Activated B cell treated with CpG ODN at 0.5 μM for 24 hours (primary cell): ENCODE data around the gene FAM216B. TPM values are rescaled to one million over a fixed set of nuclear protein-coding genes. Genes with fewer than 3 reads are reported as not detected.
"Not testable (repeated sequence)": the region's sequence is repeated elsewhere in the genome, so short reads cannot be mapped to it uniquely, and the experiment has no call there.

Experiments used
- ATAC-seq: fragments of 200-7000 bp; cut with Tn5 transposase; one replicate; pipeline ENCODE4 v1.10.0; 2021; ENCODE audit warnings: low read depth, mild to moderate bottlenecking, moderate library complexity
- CTCF ChIA-PET: fragments of 350-600 bp; sonication (Branson Sonifier 250); formaldehyde crosslinking; loops from one replicate; lab custom pipeline; 2021; ENCODE audit warnings: antibody characterized with exemption; lab: Charles Lee
- POLR2A ChIA-PET: fragments of 350-600 bp; sonication (Branson Sonifier 250); formaldehyde crosslinking; loops from one replicate; lab custom pipeline; 2021; ENCODE audit warnings: antibody characterized with exemption; lab: Charles Lee
- DNase-seq: peaks from one replicate; pipeline ENCODE4 v3.0.0; 2022
- H3K27ac Mint-ChIP-seq: one replicate; pipeline ENCODE4 v1.8.0; 2020; ENCODE audit warnings: mixed read lengths
- H3K27me3 Mint-ChIP-seq: one replicate; pipeline ENCODE4 v1.8.0; 2021; ENCODE audit warnings: mixed read lengths
- H3K36me3 Mint-ChIP-seq: one replicate; pipeline ENCODE4 v1.8.0; 2021; ENCODE audit warnings: low read depth, mixed read lengths
- H3K4me1 Mint-ChIP-seq: one replicate; pipeline ENCODE4 v1.8.0; 2021; ENCODE audit warnings: mixed read lengths
- H3K4me3 Mint-ChIP-seq: one replicate; pipeline ENCODE4 v1.8.0; 2020; ENCODE audit warnings: mild to moderate bottlenecking, mixed read lengths
- H3K9me3 Mint-ChIP-seq: one replicate; pipeline ENCODE4 v1.8.0; 2020; ENCODE audit warnings: mixed read lengths
- CTCF ChIP-seq: fragments of 200-600 bp; IDR thresholded peaks from one replicate; pipeline ENCODE4 v1.8.0; 2022; ENCODE audit warnings: antibody characterized with exemption, mild to moderate bottlenecking
- intact Hi-C: fragments of 100-400 bp; cut with micrococcal nuclease; formaldehyde crosslinking; loops from one replicate; pipeline ENCODE4 v1.15.1; 2024
- total RNA-seq: library from RNA; stranded (reverse); gene quantifications from 2 replicates; pipeline ENCODE4 v1.2.3, GENCODE V29; 2022

FAM216B gene
- total RNA-seq, 1 donor from 2014 or later, result not detected

- Mint-ChIP-seq H3K27ac (no peak overlapping the region), H3K27me3 (no peaks in the 10 kb centered on the region), H3K9me3 (no peaks in the 10 kb centered on the region), H3K4me1 (no peaks in the 10 kb centered on the region), H3K4me3 (no peak overlapping the region), H3K36me3 (no peaks in the 10 kb centered on the region)
- intact Hi-C loops, result no loop called here
- ATAC-seq (no peak), DNase-seq (no peak)
- TF ChIP-seq CTCF, result no peak
- ChIA-PET POLR2A (no interaction called here), CTCF (interaction anchor here (0.6 kb wide), 1 partner anchor 1233 kb away, joined by 3 read pairs; no protein-coding TSS in a partner anchor)
These were observed 27.1 kb downstream of the FAM216B start for GRCh38 chr13:42808341-42808940.

- Mint-ChIP-seq H3K27ac (no peak overlapping the region), H3K9me3 (no peaks in the 10 kb centered on the region), H3K36me3 (no peaks in the 10 kb centered on the region), H3K4me3 (no peak overlapping the region), H3K27me3 (no peaks in the 10 kb centered on the region), H3K4me1 (no peaks in the 10 kb centered on the region)
- CTCF ChIA-PET, result no interaction called here
- POLR2A ChIA-PET, result no interaction called here
- no peak for ATAC-seq
- no peak for TF ChIP-seq CTCF
- intact Hi-C loops, result no loop called here
- DNase-seq, result no peak
These were observed 30.9 kb downstream of the FAM216B start for GRCh38 chr13:42812316-42812715.

- Mint-ChIP-seq H3K36me3 (no peaks in the 10 kb centered on the region), H3K4me3 (no peak overlapping the region), H3K27me3 (peaks cover 2% of the 10 kb centered on the region), H3K9me3 (peaks cover 6% of the 10 kb centered on the region), H3K4me1 (no peaks in the 10 kb centered on the region), H3K27ac (no peak overlapping the region)
- CTCF ChIA-PET, result no interaction called here
- no peak for ATAC-seq
- POLR2A ChIA-PET, result no interaction called here
- intact Hi-C loops, result no loop called here
- DNase-seq, result no peak
- no peak for TF ChIP-seq CTCF
These were observed 33.5 kb downstream of the FAM216B start for GRCh38 chr13:42814868-42815267.

- H3K4me3 Mint-ChIP-seq, result no peak overlapping the region
- no peaks in the 10 kb centered on the region for H3K4me1 Mint-ChIP-seq
- peaks cover 6% of the 10 kb centered on the region for H3K9me3 Mint-ChIP-seq
- no peaks in the 10 kb centered on the region for H3K36me3 Mint-ChIP-seq
- CTCF ChIA-PET, result no interaction called here
- intact Hi-C loops, result no loop called here
- TF ChIP-seq CTCF, result no peak
- no peak overlapping the region for H3K27ac Mint-ChIP-seq
- H3K27me3 Mint-ChIP-seq, result peaks cover 2% of the 10 kb centered on the region
- ATAC-seq (no peak), DNase-seq (no peak)
- POLR2A ChIA-PET, result no interaction called here
These were observed 34.3 kb downstream of the FAM216B start for GRCh38 chr13:42815681-42816080.

- peaks cover 2% of the 10 kb centered on the region for H3K27me3 Mint-ChIP-seq
- H3K36me3 Mint-ChIP-seq, result no peaks in the 10 kb centered on the region
- ATAC-seq, result no peak
These were observed 35.2 kb downstream of the FAM216B start for GRCh38 chr13:42816538-42816937.

GRCh38 chr13:42819687-42820086 lies 38.3 kb downstream of the FAM216B start:
- H3K27ac Mint-ChIP-seq, DNase-seq, H3K36me3 Mint-ChIP-seq, ATAC-seq, H3K9me3 Mint-ChIP-seq, intact Hi-C loops, H3K4me1 Mint-ChIP-seq, H3K27me3 Mint-ChIP-seq, H3K4me3 Mint-ChIP-seq, POLR2A ChIA-PET, CTCF ChIA-PET: not testable (repeated sequence)

More at GRCh38 chr13:42816538-42816937, 35.2 kb downstream of the FAM216B start:
- Mint-ChIP-seq H3K4me3 (no peak overlapping the region), H3K9me3 (peaks cover 6% of the 10 kb centered on the region), H3K27ac (no peak overlapping the region), H3K4me1 (no peaks in the 10 kb centered on the region)
- intact Hi-C loops, result no loop called here
- no peak for DNase-seq
- ChIA-PET POLR2A (no interaction called here), CTCF (no interaction called here)
- no peak for TF ChIP-seq CTCF
